K562 (cell line): ENCODE results near the gene SMARCC1. TPM values are rescaled to one million over a fixed set of nuclear protein-coding genes. Genes with fewer than 3 reads are reported as not detected.

ENCODE experiments used
- BCOR ChIP-seq: fragments of 450-650 bp; IDR thresholded peaks from 2 replicates; pipeline ENCODE4 v1.6.1; 2016
- KAT2B ChIP-seq: IDR thresholded peaks from one replicate; pipeline ENCODE4 v1.6.1; 2012; ENCODE audit warnings: low read depth, mild to moderate bottlenecking, control low read depth, inconsistent platforms, low read length, moderate library complexity
- OTX1 ChIP-seq: fragments of 450-650 bp; formaldehyde crosslinking; IDR thresholded peaks from 2 replicates; pipeline ENCODE4 v1.4.0; 2022; ENCODE audit warnings: mild to moderate bottlenecking
- PHF21A ChIP-seq: fragments of 450-650 bp; IDR thresholded peaks from 2 replicates; pipeline ENCODE4 v1.6.1; 2017; ENCODE audit warnings: low read depth, borderline replicate concordance
- SMARCA5 ChIP-seq: fragments of 450-650 bp; IDR thresholded peaks from 2 replicates; pipeline ENCODE4 v1.6.1; 2016
- ZFP1 ChIP-seq: fragments of 450-650 bp; formaldehyde crosslinking; IDR thresholded peaks from 2 replicates; pipeline ENCODE4 v1.4.0; 2020; ENCODE audit warnings: mild to moderate bottlenecking, mixed read lengths
- ZNF224 ChIP-seq: sonication (generic); formaldehyde crosslinking; IDR thresholded peaks from 2 replicates; pipeline ENCODE4 v1.8.0; 2022; ENCODE audit warnings: mild to moderate bottlenecking, missing genetic modification reagents
- polyA plus RNA-seq, 8 experiments: library from polyadenylated mRNA; depleted of rRNA in 4 of 8; stranded (reverse) in 5 of 8; unstranded in 3 of 8; fragments of >200 nt; fragmentation: Nextera tagmentation in 2 of 8; fragmentation: Illumina TruSeq in 1 of 8; extraction: Ambion mirVana in 2 of 8; extraction: Trizol in 1 of 8; gene quantifications; 2 replicates each; pipeline versions ENCODE4 v1.2.1 to v1.2.3, GENCODE V29; 2011 to 2014; ENCODE audit warnings: inconsistent platforms in 1 of 8, missing spikeins in 1 of 8
- total RNA-seq, 7 experiments: library from RNA; depleted of rRNA in 6 of 7; stranded (reverse); fragments of >200 nt in 6 of 7; fragmentation: Illumina TruSeq in 2 of 7; extraction: Trizol in 2 of 7; gene quantifications; 2 replicates each; pipeline versions ENCODE4 v1.2.1 to v1.2.3, GENCODE V29; 2011 to 2021; ENCODE audit warnings: low replicate concordance in 1 of 7
- TF ChIP-seq, protein P1 (sequence below), 2 experiments: fragments of 450-650 bp in 1 of 2; sonication (generic) in 1 of 2; formaldehyde crosslinking; conservative IDR thresholded peaks; 2 replicates each; pipeline versions ENCODE4 v1.4.0 to v1.8.1; 2020 to 2022; ENCODE audit warnings: mild to moderate bottlenecking in 1 of 2, missing genetic modification reagents in 1 of 2
- TF ChIP-seq, protein P2 (sequence below), 2 experiments: fragments of 450-650 bp in 1 of 2; IDR thresholded peaks; 2 replicates each; pipeline ENCODE4 v1.6.1; 2011 to 2017; ENCODE audit warnings: low read depth in 2 of 2, antibody characterized with exemption in 1 of 2, borderline replicate concordance in 1 of 2, low read length in 1 of 2, mild to moderate bottlenecking in 1 of 2, mixed read lengths in 1 of 2; ENCODE audit not compliant: control insufficient read depth in 1 of 2

The SMARCC1 gene
- total and polyA plus RNA-seq, 9 of the 15 experiments (the other 6 are each of a cell fraction or from before 2014, with no cell fraction given), result 20.7 to 199 (median 66.0) TPM

DNA sequence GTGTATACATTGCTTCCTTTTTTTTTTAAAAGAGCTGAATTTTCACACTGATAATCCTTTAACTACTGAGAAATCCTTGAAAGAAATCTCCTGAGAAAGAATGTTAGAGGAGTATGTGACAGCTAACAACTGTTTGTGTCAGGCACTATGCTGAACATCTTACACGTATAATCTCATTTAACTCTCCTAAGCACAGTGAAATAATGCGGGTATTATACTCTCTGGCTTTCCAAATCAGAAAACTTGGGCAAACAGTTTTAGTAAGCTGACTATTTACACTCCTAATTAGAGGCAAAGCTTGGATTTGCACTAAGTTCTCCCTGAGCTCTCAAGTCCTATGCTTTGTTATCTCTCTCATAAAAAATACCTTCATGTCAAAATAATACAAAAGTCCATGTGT is 69.3 kb downstream of the SMARCC1 start (continued):
- TF ChIP-seq SMARCA5 (no peak), KAT2B (no peak), ZNF224 (CRISPR knock-in tag) (no peak), OTX1 (CRISPR knock-in tag) (no peak), BCOR (no peak), ZFP1 (no peak), PHF21A (no peak)
- TF ChIP-seq, protein P1, sequence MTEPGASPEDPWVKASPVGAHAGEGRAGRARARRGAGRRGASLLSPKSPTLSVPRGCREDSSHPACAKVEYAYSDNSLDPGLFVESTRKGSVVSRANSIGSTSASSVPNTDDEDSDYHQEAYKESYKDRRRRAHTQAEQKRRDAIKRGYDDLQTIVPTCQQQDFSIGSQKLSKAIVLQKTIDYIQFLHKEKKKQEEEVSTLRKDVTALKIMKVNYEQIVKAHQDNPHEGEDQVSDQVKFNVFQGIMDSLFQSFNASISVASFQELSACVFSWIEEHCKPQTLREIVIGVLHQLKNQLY (CRISPR knock-in tag; conservative IDR thresholded peaks at IDR 0.05), result no peak
- TF ChIP-seq, protein P2, sequence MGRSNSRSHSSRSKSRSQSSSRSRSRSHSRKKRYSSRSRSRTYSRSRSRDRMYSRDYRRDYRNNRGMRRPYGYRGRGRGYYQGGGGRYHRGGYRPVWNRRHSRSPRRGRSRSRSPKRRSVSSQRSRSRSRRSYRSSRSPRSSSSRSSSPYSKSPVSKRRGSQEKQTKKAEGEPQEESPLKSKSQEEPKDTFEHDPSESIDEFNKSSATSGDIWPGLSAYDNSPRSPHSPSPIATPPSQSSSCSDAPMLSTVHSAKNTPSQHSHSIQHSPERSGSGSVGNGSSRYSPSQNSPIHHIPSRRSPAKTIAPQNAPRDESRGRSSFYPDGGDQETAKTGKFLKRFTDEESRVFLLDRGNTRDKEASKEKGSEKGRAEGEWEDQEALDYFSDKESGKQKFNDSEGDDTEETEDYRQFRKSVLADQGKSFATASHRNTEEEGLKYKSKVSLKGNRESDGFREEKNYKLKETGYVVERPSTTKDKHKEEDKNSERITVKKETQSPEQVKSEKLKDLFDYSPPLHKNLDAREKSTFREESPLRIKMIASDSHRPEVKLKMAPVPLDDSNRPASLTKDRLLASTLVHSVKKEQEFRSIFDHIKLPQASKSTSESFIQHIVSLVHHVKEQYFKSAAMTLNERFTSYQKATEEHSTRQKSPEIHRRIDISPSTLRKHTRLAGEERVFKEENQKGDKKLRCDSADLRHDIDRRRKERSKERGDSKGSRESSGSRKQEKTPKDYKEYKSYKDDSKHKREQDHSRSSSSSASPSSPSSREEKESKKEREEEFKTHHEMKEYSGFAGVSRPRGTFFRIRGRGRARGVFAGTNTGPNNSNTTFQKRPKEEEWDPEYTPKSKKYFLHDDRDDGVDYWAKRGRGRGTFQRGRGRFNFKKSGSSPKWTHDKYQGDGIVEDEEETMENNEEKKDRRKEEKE (IDR thresholded peaks at IDR 0.05; ENCODE audit: borderline replicate concordance in 1 of 2, control insufficient read depth in 1 of 2, low read depth in 2 of 2, low read length in 1 of 2), result no peak
